Heart left ventricle (tissue), 16 donors: ENCODE measurements around the gene CEACAM16. TPM values are rescaled to one million over a fixed set of nuclear protein-coding genes. Genes with fewer than 3 reads are reported as not detected.

Experiments used
- ATAC-seq, 4 donors: fragments of 200-7000 bp; cut with Tn5 transposase; one replicate each; pipeline ENCODE4 v1.9.1; 2020 to 2022; ENCODE audit warnings: moderate library complexity in 4 of 4, mild to moderate bottlenecking in 3 of 4, moderate number of reproducible peaks in 1 of 4
- DNase-seq, 5 donors: peaks; one replicate each; pipeline ENCODE4 v3.0.0-alpha.2; 2020
- H3K27ac ChIP-seq, 12 donors: fragments of 200-600 bp; sonication (generic) in 4 of 12; one replicate each; pipeline versions ENCODE4 v1.5.0 to v1.8.0; 2016 to 2022; ENCODE audit warnings: mild to moderate bottlenecking in 2 of 12
- H3K27me3 ChIP-seq, 9 donors: fragments of 200-600 bp; sonication (generic) in 2 of 9; one replicate each; pipeline versions ENCODE4 v1.5.1 to v1.8.0; 2016 to 2022; ENCODE audit warnings: mild to moderate bottlenecking in 3 of 9
- H3K36me3 ChIP-seq, 9 donors: fragments of 200-600 bp; sonication (generic) in 2 of 9; one replicate each; pipeline versions ENCODE4 v1.5.0 to v1.8.0; 2018 to 2022; ENCODE audit warnings: mild to moderate bottlenecking in 2 of 9
- H3K4me1 ChIP-seq, 12 donors: fragments of 200-600 bp; sonication (generic) in 4 of 12; one replicate each; pipeline versions ENCODE4 v1.5.0 to v1.8.0; 2016 to 2022; ENCODE audit warnings: mild to moderate bottlenecking in 3 of 12
- H3K4me3 ChIP-seq, 12 donors: fragments of 200-600 bp; sonication (generic) in 4 of 12; one replicate each; pipeline versions ENCODE4 v1.5.0 to v1.8.0; 2017 to 2022; ENCODE audit warnings: mild to moderate bottlenecking in 9 of 12, moderate library complexity in 4 of 12
- H3K9me3 ChIP-seq, 12 donors: fragments of 200-600 bp; sonication (generic) in 4 of 12; one replicate each; pipeline versions ENCODE4 v1.5.0 to v1.8.0; 2016 to 2022; ENCODE audit warnings: mild to moderate bottlenecking in 1 of 12
- POLR2A ChIP-seq, 2 donors: fragments of 450-650 bp; IDR thresholded peaks; one replicate each; pipeline ENCODE4 v1.6.1; 2017; ENCODE audit warnings: antibody characterized with exemption in 2 of 2, mild to moderate bottlenecking in 2 of 2, moderate library complexity in 2 of 2
- WGBS, 4 donors: extraction: QIAGEN DNeasy Blood & Tissue Kit in 2 of 4; methylation state at CpG; one replicate each; pipeline versions ENCODE4 v1.1.5 to v1.1.7; 2013 to 2018; 5-methylcytosine and 5-hydroxymethylcytosine counted together
- intact Hi-C, 10 donors: fragments of 100-400 bp; cut with DNase I; formaldehyde crosslinking; loops; one replicate each; pipeline versions ENCODE4 v1.11.1 to v1.14.2; 2022
- polyA plus RNA-seq, 2 donors: library from polyadenylated mRNA; stranded (reverse); fragments of 200-250 nt; gene quantifications; one replicate each; pipeline ENCODE4 v1.2.3, GENCODE V29; 2013
- total RNA-seq, 9 donors: library from RNA; depleted of rRNA in 2 of 9; stranded (reverse); fragments of >200 nt in 2 of 9; fragmentation: NEBNext Ultra II Directional in 3 of 9; extraction: Animal tissue kit (Norgen Biotek cat#: 25700) in 3 of 9; gene quantifications; one replicate each; pipeline versions ENCODE4 v1.1.0 to v1.2.4, GENCODE V29; 2016 to 2023
- TF ChIP-seq, protein P1 (sequence below), 12 donors: fragments of 200-600 bp; sonication (generic) in 4 of 12; IDR thresholded peaks; one replicate each; pipeline versions ENCODE4 v1.5.0 to v1.8.0; 2018 to 2022; ENCODE audit warnings: antibody characterized with exemption in 12 of 12, mild to moderate bottlenecking in 5 of 12
- donor health status: ischemic (EF 13 %, LVEDD 7.1; RV severe dilation, severe dysfunction).
- donor health status: healthy with polysubstance abuse.
- donor health status: DM: no; HTN: yes; CAD: no.
- donor health status: DM: no; HTN: no; CAD: no.
- donor health status: ischemic (EF 25% LVEDD 6.9; RV normal size, moderate dysfunction).
- donor health status: ischemic (EF 25% LVEDD 5.7; RV mildly dilated, moderate dysfunction).
- donor health status: healthy.
- donor health status: DM: yes; HTN: yes; CAD: no.
- donor health status: ischemic (EF 35%, LVEDD 5.7; RV mildly dilated, moderate dysfunction).
- donor health status: nonischemic (EF 11% LVEDD 7.7; RV severe dilation, severe dysfunction).
- donor health status: DM: yes; HTN: yes; CAD: no.
- donor health status: PGD.
- donor health status: ischemic (EF 29% LVEDD 5.4; RV normal size, mild dysfunction).
- donor health status: nonischemic (EF 23%, LVEDD 6.1; RV moderate dilation, normal function).

Gene CEACAM16
- total and polyA plus RNA-seq, 11 donors = not detected

DNA sequence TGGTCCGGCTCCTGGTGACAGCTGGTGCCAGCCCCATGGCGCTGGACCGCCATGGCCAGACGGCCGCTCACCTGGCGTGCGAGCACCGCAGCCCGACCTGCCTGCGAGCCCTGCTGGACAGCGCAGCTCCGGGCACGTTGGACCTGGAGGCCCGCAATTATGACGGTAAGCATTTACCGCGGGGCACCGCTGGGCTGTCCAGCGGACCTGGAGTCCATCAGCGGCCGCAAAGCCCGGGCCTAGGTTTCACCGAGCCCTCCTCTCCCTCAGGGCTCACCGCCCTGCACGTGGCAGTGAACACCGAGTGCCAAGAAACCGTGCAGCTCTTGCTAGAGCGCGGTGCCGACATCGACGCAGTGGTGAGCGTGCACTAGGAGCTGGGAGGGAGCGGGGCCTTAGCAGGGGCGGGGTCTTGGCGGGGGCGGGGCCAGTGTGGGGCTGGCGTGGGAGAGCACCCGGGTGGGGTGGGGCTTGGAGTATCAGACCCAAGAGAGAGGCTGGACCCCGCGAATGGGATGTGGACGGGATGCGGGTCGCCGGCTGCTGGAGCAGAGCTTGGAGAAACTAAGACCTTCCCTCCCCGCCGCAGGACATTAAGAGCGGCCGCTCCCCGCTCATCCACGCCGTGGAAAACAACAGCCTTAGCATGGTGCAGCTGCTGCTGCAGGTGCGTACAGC is 58.2 kb downstream of the CEACAM16 start:
- 30 to 49% (median 37%) methylated on average over 24 to 53 of the region's 53 CpGs for WGBS, 4 donors
- intact Hi-C loops = loop anchor here in 2 of 10 donors (5.0 kb wide), 1 partner anchor 35 kb away; no protein-coding TSS in a partner anchor
- no peak for TF ChIP-seq POLR2A (IDR thresholded peaks at IDR 0.05)
- TF ChIP-seq, protein P1, sequence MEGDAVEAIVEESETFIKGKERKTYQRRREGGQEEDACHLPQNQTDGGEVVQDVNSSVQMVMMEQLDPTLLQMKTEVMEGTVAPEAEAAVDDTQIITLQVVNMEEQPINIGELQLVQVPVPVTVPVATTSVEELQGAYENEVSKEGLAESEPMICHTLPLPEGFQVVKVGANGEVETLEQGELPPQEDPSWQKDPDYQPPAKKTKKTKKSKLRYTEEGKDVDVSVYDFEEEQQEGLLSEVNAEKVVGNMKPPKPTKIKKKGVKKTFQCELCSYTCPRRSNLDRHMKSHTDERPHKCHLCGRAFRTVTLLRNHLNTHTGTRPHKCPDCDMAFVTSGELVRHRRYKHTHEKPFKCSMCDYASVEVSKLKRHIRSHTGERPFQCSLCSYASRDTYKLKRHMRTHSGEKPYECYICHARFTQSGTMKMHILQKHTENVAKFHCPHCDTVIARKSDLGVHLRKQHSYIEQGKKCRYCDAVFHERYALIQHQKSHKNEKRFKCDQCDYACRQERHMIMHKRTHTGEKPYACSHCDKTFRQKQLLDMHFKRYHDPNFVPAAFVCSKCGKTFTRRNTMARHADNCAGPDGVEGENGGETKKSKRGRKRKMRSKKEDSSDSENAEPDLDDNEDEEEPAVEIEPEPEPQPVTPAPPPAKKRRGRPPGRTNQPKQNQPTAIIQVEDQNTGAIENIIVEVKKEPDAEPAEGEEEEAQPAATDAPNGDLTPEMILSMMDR (IDR thresholded peaks at IDR 0.05) = no peak
- Histone ChIP-seq H3K4me1 (peaks cover 23 to 72% (median 57%) of the 10 kb centered on the region in 12 donors), H3K27me3 (no peaks in the 10 kb centered on the region), H3K27ac (peak overlapping the region; percentile 75 to 100 (median 94)), H3K9me3 (no peaks in the 10 kb centered on the region), H3K4me3 (peak overlapping the region; percentile 12 to 69 (median 54)), H3K36me3 (peaks cover 4 to 73% (median 29%) of the 10 kb centered on the region in 9 donors)
- peak; percentile 29 to 52 (median 45) for ATAC-seq
- DNase-seq = peak; percentile 79 to 88 (median 85)

DNA sequence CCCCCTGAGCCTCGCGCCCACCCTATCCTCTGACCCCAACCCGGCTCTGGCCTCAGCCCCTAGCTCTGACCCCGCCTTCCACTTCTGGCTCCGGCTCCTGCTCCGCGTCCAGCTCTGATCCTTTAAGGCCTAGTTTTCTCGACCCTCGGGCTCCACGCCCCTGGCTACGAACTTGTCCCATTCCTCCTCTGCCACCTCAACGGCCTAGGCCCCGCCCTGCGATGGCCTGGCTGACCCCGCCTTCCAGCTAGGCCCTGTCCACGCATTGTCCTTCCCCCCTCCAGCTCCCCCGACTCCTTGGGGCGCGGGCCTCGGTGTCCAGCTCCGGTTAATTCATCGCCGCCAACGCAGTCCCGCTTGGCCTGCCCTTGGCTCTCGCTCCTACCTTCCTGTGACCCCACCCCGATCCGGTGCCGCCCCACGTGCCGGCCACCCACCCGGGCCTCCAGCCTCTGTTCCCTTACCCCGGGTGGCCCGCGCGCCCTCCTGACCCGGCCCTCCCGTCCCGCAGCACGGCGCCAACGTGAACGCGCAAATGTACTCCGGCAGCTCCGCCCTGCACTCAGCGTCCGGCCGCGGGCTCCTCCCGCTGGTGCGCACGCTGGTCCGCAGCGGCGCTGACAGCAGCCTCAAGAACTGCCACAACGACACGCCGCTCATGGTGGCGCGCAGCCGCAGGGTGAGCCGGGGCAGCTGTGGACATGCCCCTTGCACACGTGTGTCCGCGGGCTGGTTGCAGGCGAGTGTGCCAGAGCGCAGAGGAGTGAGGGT is 59.0 kb downstream of the CEACAM16 start:
- DNase-seq = peak; percentile 85 to 92 (median 88)
- H3K27ac ChIP-seq = peak overlapping the region; percentile 75 to 100 (median 94)
- no peaks in the 10 kb centered on the region for H3K9me3 ChIP-seq
- ATAC-seq = peak; percentile 44 to 66 (median 54)
- peak overlapping the region; percentile 12 to 69 (median 54) for H3K4me3 ChIP-seq
- TF ChIP-seq, protein P1 (IDR thresholded peaks at IDR 0.05) = peak in 9 of 12 donors; percentile 8 to 57 (median 38)
- TF ChIP-seq POLR2A (IDR thresholded peaks at IDR 0.05) = no peak
- peaks cover 0 to 66% (median 22%) of the 10 kb centered on the region in 9 donors for H3K36me3 ChIP-seq
- H3K27me3 ChIP-seq = no peaks in the 10 kb centered on the region
- intact Hi-C loops = loop anchor here in 2 of 10 donors (5.0 kb wide), 1 partner anchor 36 kb away; no protein-coding TSS in a partner anchor
- peaks cover 23 to 65% (median 50%) of the 10 kb centered on the region in 12 donors for H3K4me1 ChIP-seq
- 7 to 19% (median 11%) methylated on average over 47 to 68 of the region's 68 CpGs for WGBS, 4 donors

DNA sequence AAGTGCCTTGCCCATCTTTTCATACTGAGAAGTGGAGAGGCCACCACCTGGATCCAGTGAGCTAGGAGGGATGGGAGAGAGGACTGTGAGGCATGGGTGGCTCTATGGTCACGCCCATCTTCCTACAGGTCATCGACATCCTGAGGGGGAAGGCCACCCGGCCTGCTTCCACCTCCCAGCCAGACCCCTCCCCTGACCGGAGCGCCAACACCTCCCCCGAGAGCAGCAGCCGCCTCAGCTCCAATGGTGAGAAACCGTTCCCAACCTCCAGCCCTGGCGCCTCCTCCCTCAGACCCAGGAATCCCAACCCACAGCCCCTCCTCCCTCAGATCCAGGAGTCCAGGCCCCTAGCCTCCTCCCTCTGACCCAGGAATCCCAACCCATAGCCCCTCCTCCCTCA is 59.6 kb downstream of the CEACAM16 start:
- peak overlapping the region; percentile 55 to 100 (median 94) for H3K27ac ChIP-seq
- no peaks in the 10 kb centered on the region for H3K27me3 ChIP-seq
- 51 to 65% (median 62%) methylated on average over 9 of the region's 9 CpGs for WGBS, 4 donors
- H3K4me3 ChIP-seq = peak overlapping the region; percentile 12 to 69 (median 54)
- peaks cover 23 to 61% (median 44%) of the 10 kb centered on the region in 12 donors for H3K4me1 ChIP-seq
- ATAC-seq (no peak), DNase-seq (peak in 3 of 5 donors; percentile 50 to 66 (median 54))
- intact Hi-C loops = loop anchor here in 2 of 10 donors (5.0 kb wide), 1 partner anchor 36 kb away; no protein-coding TSS in a partner anchor
- H3K36me3 ChIP-seq = peaks cover 0 to 64% (median 21%) of the 10 kb centered on the region in 9 donors
- TF ChIP-seq POLR2A (IDR thresholded peaks at IDR 0.05) = no peak
- TF ChIP-seq, protein P1 (IDR thresholded peaks at IDR 0.05) = no peak
- H3K9me3 ChIP-seq = no peaks in the 10 kb centered on the region
